Measurements from ENCODE around the gene SRRM1. TPM values are rescaled to one million over a fixed set of nuclear protein-coding genes. Genes with fewer than 3 reads are reported as not detected.

The SRRM1 gene
- total and polyA plus RNA-seq, 2 of the 8 experiments (the other 6 are each of a cell fraction or from before 2014, with no cell fraction given): 77.1 to 255 TPM

GRCh38 chr1:24659166-24659904, 16.2 kb downstream of the SRRM1 start:
- H2BK12ac ChIP-seq (ENCODE audit: low read depth, low read length): no peak overlapping the region
- H2BK5ac ChIP-seq (ENCODE audit: low read depth, low read length): no peak overlapping the region
- no peaks in the 10 kb centered on the region; the same call in 1 of the 2 replicates for H3K79me1 ChIP-seq (ENCODE audit: low read depth, low read length)
- no peak for DNase-seq (ENCODE audit: low read depth in 1 of 2, low spot score in 2 of 2)
- H2AK5ac ChIP-seq (ENCODE audit: low read depth, low read length): no peak overlapping the region
- no peaks in the 10 kb centered on the region for H3K4me1 ChIP-seq (replicated peaks in 1 of 4; ENCODE audit: control insufficient read depth in 3 of 4, insufficient read depth in 4 of 4, low read length in 3 of 4)
- no peak overlapping the region for H2BK120ac ChIP-seq (replicated peaks; ENCODE audit: low read depth, low read length)
- ChIA-PET POLR2A (ENCODE audit: partially characterized antibody) (interaction anchor here (0.7 to 1.8 kb wide), 7 partner anchors 9 to 21 kb away, joined by 3 to 8 read pairs (median 5); no protein-coding TSS in a partner anchor), CTCF (ENCODE audit: partially characterized antibody) (interaction anchor here (0.8 to 2.1 kb wide), 4 partner anchors 8 to 173 kb away, joined by 3 to 7 read pairs (median 3); no protein-coding TSS in a partner anchor)
- H3K56ac ChIP-seq (replicated peaks; ENCODE audit: insufficient read length, low read depth, low read length): no peak overlapping the region
- no peak overlapping the region for H3K4ac ChIP-seq (replicated peaks; ENCODE audit: insufficient read length, low read depth, low read length)
- no peak overlapping the region for H3K14ac ChIP-seq (ENCODE audit: insufficient read length)
- H3K79me2 ChIP-seq (ENCODE audit: control insufficient read depth in 1 of 2, insufficient read depth in 2 of 2, low read length in 2 of 2): peaks cover 0 to 53% of the 10 kb centered on the region in 2 experiments; a peak in 2 of 4 replicates
- FAIRE-seq: no peak
- H4K8ac ChIP-seq (ENCODE audit: extremely low read depth, insufficient read depth, low read length): no peak overlapping the region
- 100% methylated on average over 1 of the region's 2 CpGs; no CpG with 5 or more reads in 1 of the 2 experiments for WGBS, 2 experiments (ENCODE audit: extremely low coverage in 1 of 2, insufficient coverage in 1 of 2, insufficient read length in 1 of 2, insufficient replicate concordance in 2 of 2, low coverage in 1 of 2, low lambda C conversion rate in 2 of 2, missing lambda C conversion rate in 1 of 2)
- no peak overlapping the region for H2BK15ac ChIP-seq (ENCODE audit: low read length)
- H3K18ac ChIP-seq (ENCODE audit: extremely low read depth, low read length): no peak overlapping the region
- H4K20me1 ChIP-seq (replicated peaks in 1 of 2; ENCODE audit: control insufficient read depth in 1 of 2, insufficient read depth in 2 of 2, low read length in 2 of 2): peaks cover 6% of the 10 kb centered on the region in 2 experiments
- H3K27me3 ChIP-seq (replicated peaks in 1 of 4; ENCODE audit: control insufficient read depth in 3 of 4, extremely low read depth in 1 of 4, insufficient read depth in 3 of 4, low read length in 3 of 4): no peaks in the 10 kb centered on the region
- H3K23me2 ChIP-seq (ENCODE audit: low read depth, low read length): no peaks in the 10 kb centered on the region
- no peak overlapping the region for H4K91ac ChIP-seq (replicated peaks; ENCODE audit: insufficient read length, low read length)
- H4K5ac ChIP-seq (ENCODE audit: insufficient read length, low read depth, low read length): no peak overlapping the region
- no peak overlapping the region for H3K27ac ChIP-seq (ENCODE audit: low read depth, low read length)
- H2BK20ac ChIP-seq (ENCODE audit: low read length): no peak overlapping the region
- no peak overlapping the region for H3K4me2 ChIP-seq (ENCODE audit: insufficient read depth in 1 of 2, low read depth in 2 of 2, low read length in 2 of 2)
- no peak overlapping the region for H3K23ac ChIP-seq (ENCODE audit: insufficient read length)
- peaks cover 43 to 100% (median 83%) of the 10 kb centered on the region in 4 experiments for H3K36me3 ChIP-seq (ENCODE audit: control insufficient read depth in 2 of 4, insufficient read depth in 4 of 4, low read length in 3 of 4)
- no peaks in the 10 kb centered on the region for H3K9me3 ChIP-seq (ENCODE audit: insufficient read depth in 2 of 2, low read depth in 1 of 2, low read length in 1 of 2)
- H3K4me3 ChIP-seq (ENCODE audit: extremely low read depth in 1 of 4, insufficient read depth in 2 of 4, low read depth in 3 of 4, low read length in 4 of 4): no peak overlapping the region
- H2AFZ ChIP-seq (ENCODE audit: low read length): no peak overlapping the region
- no peak overlapping the region for H3K9ac ChIP-seq (replicated peaks in 1 of 4; ENCODE audit: extremely low read depth in 1 of 4, low read depth in 3 of 4, low read length in 3 of 4)
- TF ChIP-seq NRF1 (IDR thresholded peaks at IDR 0.05; ENCODE audit: low read depth, low read length) (no peak), NANOG (IDR thresholded peaks at IDR 0.05; ENCODE audit: insufficient read depth, low read depth, low read length, poor library complexity, severe bottlenecking) (no peak), SIN3A (conservative IDR thresholded peaks at IDR 0.05 in 1 of 2, IDR thresholded peaks at IDR 0.05 in 1 of 2; ENCODE audit: low read depth in 1 of 2, low read length in 2 of 2) (no peak), BRCA1 (IDR thresholded peaks at IDR 0.05; ENCODE audit: low read depth, low read length) (no peak), USF2 (IDR thresholded peaks at IDR 0.05; ENCODE audit: low read length) (no peak), EGR1 (IDR thresholded peaks at IDR 0.05; ENCODE audit: borderline replicate concordance, low read depth, low read length) (no peak), FOSL1 (IDR thresholded peaks at IDR 0.05; ENCODE audit: insufficient read depth, low read depth, low read length) (no peak), POLR2AphosphoS5 (IDR thresholded peaks at IDR 0.05; ENCODE audit: low read depth, low read length) (no peak), ATF3 (IDR thresholded peaks at IDR 0.05; ENCODE audit: insufficient read depth, low read depth, low read length) (no peak), KDM1A (IDR thresholded peaks at IDR 0.05; ENCODE audit: borderline replicate concordance, low read length) (no peak)

All from H1 (cell line).